MV-4-11 (cell line): ENCODE data around the gene AJM1.
"Not testable (repeated sequence)": the region's sequence is repeated elsewhere in the genome, so short reads cannot be mapped to it uniquely, and the experiment has no call there.

Experiments used
- DNase-seq: peaks from one replicate; lab custom pipeline; 2025; lab: John Stamatoyannopoulos, UW

AJM1 gene

GRCh38 chr9:136880651-136881050 lies 38.4 kb downstream of the AJM1 start:
- DNase-seq: peak; percentile 30

GRCh38 chr9:136881691-136882108 lies 39.4 kb downstream of the AJM1 start:
- DNase-seq: peak; percentile 45

GRCh38 chr9:136882109-136882946 lies 40.0 kb downstream of the AJM1 start:
- DNase-seq: peak; percentile 62

GRCh38 chr9:136882947-136883283 lies 40.6 kb downstream of the AJM1 start:
- DNase-seq: not testable (repeated sequence)

- not testable (repeated sequence) for DNase-seq
Measured at GRCh38 chr9:136883670-136884069, 41.4 kb downstream of the AJM1 start.

GRCh38 chr9:136885950-136886578 lies 43.8 kb downstream of the AJM1 start, which contains the start of gene TRAF2:
TSS of gene TRAF2 (plus strand) at chr9:136886516. CDS start at chr9:136898741, 12,225 bp downstream.
- peak; percentile 97 for DNase-seq

- no peak for DNase-seq
Measured at GRCh38 chr9:136886610-136887597, 44.6 kb downstream of the AJM1 start.

- no peak for DNase-seq
Measured at GRCh38 chr9:136888454-136888853, 46.2 kb downstream of the AJM1 start.

- DNase-seq: no peak
Measured at GRCh38 chr9:136889858-136890257, 47.6 kb downstream of the AJM1 start.

GRCh38 chr9:136890661-136891060 lies 48.4 kb downstream of the AJM1 start:
- no peak for DNase-seq
